Transverse colon (tissue), 4 donors: ENCODE results near the gene LYRM4. TPM values are rescaled to one million over a fixed set of nuclear protein-coding genes. Genes with fewer than 3 reads are reported as not detected.

Experiments
- DNase-seq: peaks from one replicate; pipeline ENCODE4 v3.0.0-alpha.2; 2019
- H3K27ac ChIP-seq, 4 donors: fragments of 200-600 bp; sonication (generic); 2 replicates each; pipeline ENCODE4 v1.5.1; 2016 to 2018; ENCODE audit warnings: inconsistent platforms in 4 of 4
- H3K27me3 ChIP-seq: fragments of 200-600 bp; sonication (generic); 2 replicates; pipeline ENCODE4 v1.5.1; 2017; ENCODE audit warnings: inconsistent platforms
- H3K36me3 ChIP-seq, 4 donors: fragments of 200-600 bp; sonication (generic); 2 replicates each; pipeline ENCODE4 v1.5.1; 2017 to 2019; ENCODE audit warnings: inconsistent platforms in 4 of 4
- H3K4me1 ChIP-seq, 4 donors: fragments of 200-600 bp; sonication (generic); 2 replicates each; pipeline ENCODE4 v1.5.1; 2017 to 2020; ENCODE audit warnings: inconsistent platforms in 4 of 4
- H3K4me3 ChIP-seq, 4 donors: fragments of 200-600 bp; sonication (generic); 1 replicate in 1 of 4; 2 replicates in 3 of 4; pipeline versions ENCODE4 v1.5.1 to v1.6.1; 2017 to 2019; ENCODE audit warnings: inconsistent platforms in 4 of 4
- H3K9me3 ChIP-seq, 2 donors: fragments of 200-600 bp; sonication (generic); 2 replicates each; pipeline ENCODE4 v1.5.1; 2017 to 2019; ENCODE audit warnings: inconsistent platforms in 2 of 2
- CTCF ChIP-seq, 5 experiments: fragments of 200-600 bp in 3 of 5; fragments of 450-650 bp in 2 of 5; sonication (generic) in 3 of 5; IDR thresholded peaks; 1 replicate in 2 of 5; 2 replicates in 3 of 5; pipeline ENCODE4 v1.5.1; 2016 to 2017; ENCODE audit warnings: antibody characterized with exemption in 5 of 5, inconsistent platforms in 3 of 5, mild to moderate bottlenecking in 2 of 5, moderate library complexity in 1 of 5
- EP300 ChIP-seq: sonication (generic); formaldehyde crosslinking; IDR thresholded peaks from one replicate; pipeline ENCODE4 v1.6.1; 2017; ENCODE audit warnings: antibody characterized with exemption, low read depth
- POLR2A ChIP-seq: fragments of 450-650 bp; IDR thresholded peaks from one replicate; pipeline ENCODE4 v1.6.1; 2016; ENCODE audit warnings: antibody characterized with exemption, mild to moderate bottlenecking, moderate library complexity
- POLR2AphosphoS5 ChIP-seq, 3 donors: sonication (generic); formaldehyde crosslinking; IDR thresholded peaks; one replicate each; pipeline ENCODE4 v1.6.1; 2016; ENCODE audit warnings: antibody characterized with exemption in 3 of 3
- WGBS, 2 donors: methylation state at CpG; one replicate each; pipeline ENCODE4 v1.1.5; 2018; ENCODE audit warnings: low coverage in 1 of 2; 5-methylcytosine and 5-hydroxymethylcytosine counted together
- in situ Hi-C, 4 donors: fragments of 200-750 bp; cut with MboI; loops; one replicate each; pipeline versions ENCODE4 v1.15.0 to v1.15.1; 2017; ENCODE audit warnings: low sequenced_read_pairs in 3 of 4, low pct_ligation_motif_present in 1 of 4, low pct_unique_long_range_greater_than_20kb in 1 of 4
- intact Hi-C: fragments of 100-400 bp; cut with DNase I; formaldehyde crosslinking; loops from one replicate; pipeline ENCODE4 v1.15.1; 2023; ENCODE audit warnings: low total_unique reads
- total RNA-seq, 4 donors: library from RNA; depleted of rRNA; stranded (reverse); fragments of >200 nt; gene quantifications; one replicate each; pipeline ENCODE4 v1.1.0, GENCODE V29; 2016

Gene LYRM4
- total RNA-seq, 4 donors from 2014 or later, result 3.0 to 14.0 (median 6.9) TPM

- no peak for TF ChIP-seq CTCF (IDR thresholded peaks at IDR 0.05)
- no peak for TF ChIP-seq POLR2AphosphoS5 (IDR thresholded peaks at IDR 0.05)
- TF ChIP-seq POLR2A, result no peak
- no peak for TF ChIP-seq EP300
- in situ Hi-C loops, result no loop called here
- no peak overlapping the region for H3K27ac ChIP-seq
- no peak overlapping the region for H3K4me3 ChIP-seq
- H3K4me1 ChIP-seq, result no peaks in the 10 kb centered on the region
- H3K9me3 ChIP-seq, result no peaks in the 10 kb centered on the region
- intact Hi-C loops, result no loop called here
- 69 to 71% methylated on average over 2 of the region's 2 CpGs for WGBS, 2 donors
- H3K27me3 ChIP-seq, result no peaks in the 10 kb centered on the region
- no peaks in the 10 kb centered on the region for H3K36me3 ChIP-seq
- no peak for DNase-seq
Measured at GRCh38 chr6:5280920-5281319, 20.2 kb upstream of the LYRM4 start.

DNA sequence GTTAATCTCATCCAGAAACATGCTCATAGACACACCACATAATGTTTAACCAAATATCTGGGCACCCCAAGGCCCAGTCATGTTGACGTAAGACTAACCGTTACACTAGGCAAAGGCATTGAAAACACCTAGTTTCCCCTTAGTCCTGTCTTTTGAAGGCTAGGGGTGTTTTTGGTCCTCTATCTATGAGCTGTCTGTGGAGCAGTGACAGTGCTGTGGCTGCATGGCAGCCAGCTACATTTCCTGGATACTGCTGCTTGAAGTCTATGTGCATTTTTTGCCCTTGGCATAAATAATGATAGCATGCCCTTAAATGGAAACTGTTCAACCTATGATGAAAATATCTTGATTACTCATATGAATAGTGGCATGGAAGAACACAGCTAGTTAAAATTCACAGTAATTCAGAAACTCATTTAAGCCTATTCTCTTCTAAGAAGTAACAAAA is 19.2 kb upstream of the LYRM4 start:
- H3K27me3 ChIP-seq, result no peaks in the 10 kb centered on the region
- H3K4me3 ChIP-seq, result no peak overlapping the region
- in situ Hi-C loops (no loop called here), intact Hi-C loops (no loop called here)
- H3K27ac ChIP-seq, result no peak overlapping the region
- WGBS, 2 donors, result 76 to 84% methylated on average over 2 of the region's 2 CpGs
- no peak for DNase-seq
- no peaks in the 10 kb centered on the region for H3K9me3 ChIP-seq
- TF ChIP-seq CTCF (IDR thresholded peaks at IDR 0.05) (no peak), POLR2AphosphoS5 (IDR thresholded peaks at IDR 0.05) (no peak), POLR2A (no peak), EP300 (no peak)
- H3K4me1 ChIP-seq, result no peaks in the 10 kb centered on the region
- H3K36me3 ChIP-seq, result no peaks in the 10 kb centered on the region

DNA sequence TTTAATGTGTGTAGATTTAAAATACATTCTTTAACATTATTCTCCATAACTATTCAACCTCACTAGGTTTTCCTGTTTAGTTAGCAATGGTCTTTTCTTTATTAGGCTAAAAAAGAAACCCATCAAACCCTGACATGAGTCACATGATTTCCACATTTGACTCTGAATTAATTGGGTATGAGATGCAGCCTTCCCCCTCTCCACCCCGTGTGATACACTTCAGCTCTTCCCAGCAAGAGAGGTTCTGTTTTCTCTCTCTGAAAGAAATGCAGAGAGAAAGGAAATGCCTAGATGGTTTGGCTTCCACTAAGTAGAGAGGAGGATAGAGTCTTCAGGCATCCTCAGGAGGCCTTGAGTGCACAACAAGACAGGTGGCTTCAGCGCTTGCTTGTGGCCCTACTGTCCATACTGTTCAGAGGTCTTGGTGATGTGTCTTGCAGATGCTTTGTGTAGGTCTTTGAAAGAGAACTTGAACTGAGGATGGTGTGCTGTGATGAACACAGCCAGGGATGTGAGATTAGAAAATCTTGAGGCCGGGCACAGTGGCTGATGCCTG is 17.9 kb upstream of the LYRM4 start:
- no peaks in the 10 kb centered on the region for H3K4me1 ChIP-seq
- H3K36me3 ChIP-seq, result no peaks in the 10 kb centered on the region
- in situ Hi-C loops (no loop called here), intact Hi-C loops (no loop called here)
- H3K9me3 ChIP-seq, result no peaks in the 10 kb centered on the region
- H3K27ac ChIP-seq, result no peak overlapping the region
- TF ChIP-seq POLR2AphosphoS5 (IDR thresholded peaks at IDR 0.05) (no peak), POLR2A (no peak), CTCF (IDR thresholded peaks at IDR 0.05) (no peak), EP300 (no peak)
- H3K4me3 ChIP-seq, result no peak overlapping the region
- DNase-seq, result no peak
- no peaks in the 10 kb centered on the region for H3K27me3 ChIP-seq
- WGBS, 2 donors, result 76 to 90% methylated on average over 2 to 3 of the region's 3 CpGs

GRCh38 chr6:5278047-5278446 is 17.3 kb upstream of the LYRM4 start:
- in situ Hi-C loops (no loop called here), intact Hi-C loops (no loop called here)
- TF ChIP-seq POLR2A, result no peak
- no peak for TF ChIP-seq EP300
- no peak for TF ChIP-seq POLR2AphosphoS5 (IDR thresholded peaks at IDR 0.05)
- no peak for TF ChIP-seq CTCF (IDR thresholded peaks at IDR 0.05)
- Histone ChIP-seq H3K27ac (no peak overlapping the region), H3K4me3 (no peak overlapping the region), H3K27me3 (no peaks in the 10 kb centered on the region), H3K36me3 (no peaks in the 10 kb centered on the region), H3K4me1 (no peaks in the 10 kb centered on the region), H3K9me3 (no peaks in the 10 kb centered on the region)
- DNase-seq, result no peak
- 83 to 93% methylated on average over 3 to 5 of the region's 5 CpGs for WGBS, 2 donors
